Suppressor macrophage treated with lipopolysaccharide for 1 hour (primary cell): ENCODE measurements around the gene ATP2B3.

ENCODE experiments used
- DNase-seq, 3 donors: peaks; one replicate each; pipeline ENCODE4 v3.0.0-alpha.2; 2020 to 2022

ATP2B3 gene

DNA sequence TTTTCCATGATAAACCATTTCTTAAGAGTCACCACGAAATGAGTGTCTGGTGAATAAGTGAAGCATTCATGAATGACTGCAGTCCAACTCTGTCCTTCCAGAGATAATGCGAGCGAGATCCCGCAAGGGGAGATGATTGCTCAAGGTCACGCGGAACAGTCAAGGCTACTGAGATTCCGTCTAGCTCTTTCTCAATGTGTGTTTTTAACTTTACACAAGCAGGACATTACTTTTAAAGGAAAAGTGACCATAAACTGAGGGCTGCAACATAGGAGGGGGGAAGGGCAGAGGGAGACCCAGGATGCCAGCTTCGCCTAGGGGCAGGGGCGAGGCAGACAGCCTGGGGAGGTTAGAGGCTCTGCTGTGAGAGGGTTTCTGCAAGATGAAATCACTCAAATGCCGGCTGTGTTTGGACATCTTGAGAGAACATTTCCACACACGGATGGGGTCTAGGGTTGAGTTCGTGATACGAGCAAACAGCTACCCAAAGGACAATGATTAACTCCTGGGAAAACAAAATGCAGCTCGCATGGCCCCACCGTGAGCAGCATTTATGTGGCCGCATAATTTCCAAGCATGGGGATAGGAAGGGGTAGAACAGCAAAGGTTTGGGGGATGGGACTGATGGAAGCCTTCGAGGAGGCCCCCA is 105.3 kb downstream of the ATP2B3 start:
- no peak for DNase-seq

DNA sequence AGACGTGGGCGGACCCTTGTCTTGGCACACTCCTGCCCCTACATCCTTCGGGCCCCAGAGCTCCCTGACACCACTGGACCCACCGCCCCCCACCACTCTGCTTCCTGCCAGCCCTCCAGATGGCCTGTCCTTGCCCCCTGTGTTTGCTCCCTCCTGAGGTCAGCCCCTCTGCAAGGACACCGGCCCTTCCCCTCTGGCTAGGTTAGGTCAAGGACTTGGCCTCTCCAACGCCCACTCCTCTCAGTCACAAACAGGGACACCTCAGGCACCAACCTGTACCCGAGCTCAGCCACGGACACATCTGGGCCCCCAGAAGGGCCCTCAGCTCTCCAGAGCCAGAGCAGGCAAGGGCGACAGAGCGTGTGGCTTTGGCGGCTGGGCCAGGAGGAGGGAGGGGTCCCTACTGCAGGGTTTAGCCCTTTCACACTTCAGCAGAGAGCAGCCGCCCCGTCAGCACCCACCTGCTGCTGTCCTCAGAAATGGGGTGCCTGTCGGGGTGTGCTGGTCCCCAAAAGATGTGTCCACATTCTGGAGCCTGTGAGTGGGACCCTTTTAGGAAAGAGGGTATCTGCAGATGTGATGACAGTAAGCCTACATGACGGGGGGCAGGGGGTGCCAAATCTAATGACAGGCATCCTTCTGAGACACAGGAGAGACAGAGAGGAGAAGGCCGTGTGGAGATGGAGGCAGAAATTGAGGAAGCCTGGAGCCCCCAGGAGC is 106.0 kb downstream of the ATP2B3 start:
- DNase-seq = no peak

DNA sequence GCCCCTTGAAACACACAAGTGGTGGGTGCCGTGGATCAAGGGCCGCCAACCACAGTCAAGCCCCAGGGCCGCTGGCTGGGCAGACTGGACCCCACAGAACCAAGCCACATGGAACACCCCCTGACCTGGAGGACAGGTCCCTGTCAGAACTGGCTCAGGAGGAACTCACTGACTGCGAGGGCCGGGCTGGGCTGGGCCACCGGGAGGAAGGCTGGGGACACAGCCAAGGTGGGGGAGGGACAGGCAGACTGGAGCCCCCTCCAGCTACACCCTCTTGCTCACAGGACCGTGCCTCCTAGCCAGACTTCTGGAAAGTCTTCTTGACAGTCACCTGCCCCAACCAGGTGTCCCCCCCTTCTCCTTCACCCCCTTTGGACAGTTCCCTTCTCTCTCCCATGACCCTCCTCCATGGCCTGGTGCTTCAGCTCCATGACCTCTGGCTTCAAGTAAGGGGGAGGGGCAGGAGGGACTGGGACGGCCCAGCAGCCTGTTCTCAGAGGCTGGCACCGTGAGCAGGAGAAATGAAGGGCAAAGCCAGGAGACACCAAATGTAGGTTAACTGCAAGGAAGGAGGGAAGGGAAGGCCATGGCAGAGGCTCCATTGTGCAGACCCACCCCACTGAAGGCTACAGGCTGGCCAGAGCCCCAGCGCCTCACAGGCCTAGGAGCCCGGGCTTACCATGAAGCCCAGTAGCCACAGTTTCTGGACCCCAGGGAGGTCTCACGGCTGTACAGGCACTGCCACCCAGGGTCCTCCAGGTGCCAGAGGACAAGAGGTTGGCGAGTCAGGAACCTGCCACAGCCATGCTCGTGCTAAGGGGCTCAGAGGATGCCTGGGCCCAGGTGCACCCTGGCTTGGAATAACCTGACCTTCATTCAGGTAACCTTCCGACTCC is 107.0 kb downstream of the ATP2B3 start:
- DNase-seq = no peak

DNA sequence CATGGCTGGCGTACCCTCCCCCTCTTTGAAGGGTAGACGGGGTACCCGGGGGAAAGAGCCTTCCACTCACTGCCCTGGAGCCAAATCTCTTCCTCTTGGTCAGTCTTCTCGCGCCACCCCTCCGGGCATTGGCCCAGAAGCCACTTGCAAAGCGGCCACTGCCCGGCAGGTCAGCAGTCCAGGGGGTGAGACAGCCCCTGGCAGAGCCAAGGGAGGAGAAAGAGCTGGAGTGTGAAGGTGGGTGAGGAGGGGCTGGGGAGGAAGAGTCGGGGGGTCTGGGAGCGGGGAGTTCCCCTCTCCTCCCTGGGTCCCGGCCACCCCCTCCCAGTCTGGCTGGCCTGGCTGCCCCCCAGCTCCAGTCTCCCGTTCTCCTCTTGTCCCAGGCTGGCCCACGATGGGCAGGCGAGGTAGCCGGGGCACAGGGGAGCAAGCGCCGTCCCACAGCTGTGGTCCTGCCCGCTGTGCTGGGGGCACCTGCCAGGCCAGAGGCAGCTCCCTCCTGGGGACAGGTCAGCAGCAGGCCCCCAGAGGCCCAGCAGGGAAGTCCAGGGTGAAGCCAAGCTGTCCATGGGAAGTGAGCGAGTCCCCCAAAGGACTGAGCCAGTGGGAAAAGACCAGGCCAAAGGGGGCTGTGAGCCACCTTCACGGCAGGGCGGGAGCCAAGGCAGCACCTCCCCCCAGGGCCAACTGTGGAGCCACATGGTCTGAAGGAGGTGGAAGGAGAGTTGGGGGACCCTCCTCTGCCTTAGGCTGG is 108.0 kb downstream of the ATP2B3 start:
- DNase-seq = no peak

DNA sequence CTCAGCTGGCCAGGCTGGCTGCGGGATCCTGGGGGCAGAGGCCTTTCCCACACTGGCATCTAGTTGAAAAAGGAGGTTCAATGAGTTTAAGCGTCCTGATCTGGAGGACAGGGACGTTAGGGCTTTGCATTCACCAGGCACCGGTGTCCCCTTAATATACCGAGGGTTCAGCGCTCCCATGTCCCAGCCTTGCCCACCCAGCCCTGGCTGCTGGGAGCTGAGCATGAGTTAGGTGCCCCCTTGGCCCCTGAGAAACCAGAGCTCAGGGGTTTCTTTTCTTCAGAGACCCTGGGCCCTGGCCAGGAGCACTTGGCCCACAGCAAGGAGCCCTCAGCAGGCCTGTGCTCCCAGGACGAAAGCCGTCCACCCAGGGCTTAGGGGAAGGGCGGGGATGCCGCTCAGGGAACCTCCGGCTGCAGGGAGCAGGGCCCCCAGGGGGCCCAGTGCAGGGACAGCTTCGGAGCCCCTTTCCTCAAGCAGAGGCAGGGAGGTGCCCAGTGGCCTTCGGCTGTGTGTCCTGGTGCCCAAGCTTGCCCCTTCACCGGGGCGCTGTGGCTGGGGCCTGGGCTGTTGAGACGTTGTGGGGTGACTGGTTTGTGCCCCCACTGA is 108.7 kb downstream of the ATP2B3 start:
- DNase-seq = no peak

DNA sequence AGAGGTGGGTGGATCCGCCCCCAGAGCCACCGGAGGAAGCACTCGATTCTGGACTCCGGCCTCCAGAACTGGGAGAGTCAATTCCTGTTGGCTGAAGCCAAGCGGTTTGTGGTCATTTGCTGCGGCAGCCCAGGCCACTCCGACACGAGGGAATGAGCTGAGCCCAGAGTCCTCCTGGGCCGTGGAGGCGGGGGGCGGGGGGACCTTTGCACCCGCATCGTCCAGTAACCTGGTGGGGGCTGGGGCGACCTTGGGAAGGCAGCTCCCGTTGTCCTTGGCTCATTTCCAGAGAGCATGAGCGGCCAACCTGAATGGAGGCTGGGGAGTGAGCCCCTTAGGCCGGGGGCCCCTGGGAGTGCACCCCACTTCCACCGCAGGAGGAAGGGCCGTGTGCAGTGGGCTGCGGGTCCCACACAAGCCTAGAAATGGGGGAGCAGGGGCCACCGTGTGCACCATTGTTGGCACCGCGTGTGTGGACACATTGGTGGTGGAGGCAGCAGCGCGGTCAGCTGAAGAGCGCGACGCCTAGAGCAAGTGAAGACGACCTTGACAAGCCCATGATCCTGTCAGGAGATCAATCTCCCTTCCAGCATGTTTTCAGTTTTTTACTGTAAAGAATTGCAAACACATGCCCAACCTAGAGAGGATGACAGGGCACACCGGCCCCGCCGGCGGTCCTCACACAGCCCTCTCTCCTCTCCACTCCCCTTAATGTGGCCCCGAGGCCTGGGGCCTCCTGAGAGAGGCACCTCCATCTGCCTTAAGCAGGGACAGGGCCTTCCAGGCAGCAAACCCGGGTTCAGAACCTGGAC is 109.6 kb downstream of the ATP2B3 start:
- no peak for DNase-seq

DNA sequence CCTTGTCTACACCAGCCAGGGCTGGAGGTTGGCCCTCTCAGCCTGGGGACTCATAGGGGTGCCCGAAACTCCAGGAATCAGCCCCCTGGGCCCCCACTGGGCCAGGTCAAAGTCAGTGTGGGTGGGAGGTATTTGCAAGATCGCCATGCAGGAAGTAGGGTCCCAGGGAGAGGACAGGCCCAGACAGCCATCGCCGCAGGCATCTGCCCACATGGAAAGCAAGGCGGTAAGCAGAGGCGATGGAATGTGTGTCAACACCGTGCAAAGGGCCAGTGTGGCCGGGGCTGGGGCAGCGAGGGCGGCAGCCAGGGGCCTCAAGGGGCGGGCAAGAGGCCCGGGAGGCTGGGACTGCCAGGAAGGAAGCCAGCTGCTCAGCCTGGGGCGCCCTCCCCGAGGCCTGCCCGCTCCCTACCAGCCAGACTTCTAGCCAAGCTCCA is 110.3 kb downstream of the ATP2B3 start:
- DNase-seq = no peak

DNA sequence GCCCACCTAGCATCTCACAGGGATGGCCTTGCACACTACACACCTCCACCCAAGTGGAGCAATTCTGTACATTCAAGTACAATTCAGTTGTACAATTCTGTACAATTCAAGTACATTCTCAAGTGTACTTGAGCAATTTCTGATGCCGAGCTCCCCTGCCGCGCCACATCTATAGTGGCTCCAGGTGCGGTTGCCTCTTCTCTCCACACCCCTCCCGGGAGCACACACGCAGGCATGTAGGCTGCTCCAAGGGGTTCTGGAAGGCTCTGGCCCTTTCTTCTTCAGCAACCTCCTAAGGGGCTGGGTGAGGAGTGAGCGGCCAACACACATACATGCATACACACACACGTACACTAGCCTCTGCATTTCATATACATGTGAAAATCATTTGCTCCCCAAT is 110.7 kb downstream of the ATP2B3 start:
- DNase-seq = no peak

DNA sequence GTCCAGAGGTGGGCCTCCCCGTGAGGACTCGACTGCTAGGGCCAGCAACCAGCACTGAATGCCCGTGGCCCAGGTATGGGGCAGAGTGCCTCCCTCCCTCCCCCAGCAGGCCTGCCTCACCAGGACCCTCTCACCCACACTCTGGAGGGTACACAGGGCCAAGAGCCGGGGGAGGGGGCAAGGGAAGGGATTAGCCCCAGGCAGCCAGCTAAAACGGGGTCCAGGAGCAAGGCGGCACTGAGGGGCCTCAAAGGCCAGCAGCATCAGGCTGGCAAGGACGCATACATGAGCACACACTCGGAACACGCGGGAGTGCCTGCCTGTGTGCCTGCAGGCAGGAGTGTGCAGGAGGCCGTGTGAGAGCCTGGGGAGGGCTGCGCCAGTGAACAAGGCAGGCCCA is 111.2 kb downstream of the ATP2B3 start:
- DNase-seq = no peak

DNA sequence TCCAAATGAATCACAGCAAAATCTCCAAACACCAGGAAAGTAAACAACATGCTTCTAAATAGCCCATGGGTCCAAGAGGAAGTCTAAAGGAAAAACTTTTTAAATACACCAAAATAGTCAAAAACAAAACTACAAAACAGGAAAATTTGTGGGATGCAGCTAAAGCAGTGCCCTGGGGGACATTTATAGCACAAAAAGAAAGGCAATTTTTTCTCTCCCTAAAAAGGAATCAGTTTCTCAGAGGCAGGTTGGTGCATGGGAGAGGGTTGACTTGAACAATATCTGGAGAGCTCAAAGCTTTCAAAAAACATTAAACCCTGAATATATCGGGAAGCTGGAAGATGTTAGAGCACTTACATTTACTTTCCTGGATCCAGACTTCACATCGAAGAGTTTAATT is 113.9 kb downstream of the ATP2B3 start:
- no peak for DNase-seq

DNA sequence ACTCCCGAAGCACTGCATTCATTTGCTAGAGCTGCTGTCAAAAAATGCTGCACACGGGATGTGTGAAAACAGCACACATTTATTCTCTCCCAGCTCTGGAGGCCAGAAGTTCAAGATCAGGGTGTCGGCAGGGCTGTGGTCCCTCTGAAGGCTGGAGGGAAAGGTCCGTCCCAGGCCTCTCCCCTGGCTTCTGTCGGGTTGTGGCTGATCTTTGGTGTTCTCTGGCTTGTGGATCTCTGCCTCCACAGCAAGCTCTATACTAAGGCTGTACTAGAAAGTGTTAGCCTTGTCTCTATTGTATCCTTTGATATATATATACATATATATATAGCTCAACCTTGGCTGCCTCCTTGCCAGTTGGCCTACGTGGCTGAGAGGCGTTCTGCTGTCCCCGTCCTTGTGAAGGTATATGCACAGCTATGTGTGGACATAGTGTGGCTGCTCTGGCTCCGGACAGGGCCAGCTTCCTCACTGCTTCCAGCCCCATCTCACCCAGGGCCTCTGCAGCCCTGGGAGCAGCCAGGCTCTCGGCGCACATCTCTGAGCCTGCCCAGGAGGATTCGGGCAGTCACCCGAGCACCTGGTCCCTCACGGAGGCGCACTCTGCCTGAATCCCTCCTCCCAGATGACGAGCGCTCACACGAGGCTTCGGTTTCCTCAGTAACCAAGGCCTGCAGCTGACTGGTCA is 114.6 kb downstream of the ATP2B3 start:
- no peak for DNase-seq
